GM10847 (cell line): ENCODE measurements around the gene ZNF709.

ENCODE experiments used
- POLR2A ChIP-seq: IDR thresholded peaks from 2 replicates; pipeline ENCODE4 v1.6.1; 2011; ENCODE audit not compliant: insufficient read length; ENCODE audit errors: extremely low read depth

Gene ZNF709

DNA sequence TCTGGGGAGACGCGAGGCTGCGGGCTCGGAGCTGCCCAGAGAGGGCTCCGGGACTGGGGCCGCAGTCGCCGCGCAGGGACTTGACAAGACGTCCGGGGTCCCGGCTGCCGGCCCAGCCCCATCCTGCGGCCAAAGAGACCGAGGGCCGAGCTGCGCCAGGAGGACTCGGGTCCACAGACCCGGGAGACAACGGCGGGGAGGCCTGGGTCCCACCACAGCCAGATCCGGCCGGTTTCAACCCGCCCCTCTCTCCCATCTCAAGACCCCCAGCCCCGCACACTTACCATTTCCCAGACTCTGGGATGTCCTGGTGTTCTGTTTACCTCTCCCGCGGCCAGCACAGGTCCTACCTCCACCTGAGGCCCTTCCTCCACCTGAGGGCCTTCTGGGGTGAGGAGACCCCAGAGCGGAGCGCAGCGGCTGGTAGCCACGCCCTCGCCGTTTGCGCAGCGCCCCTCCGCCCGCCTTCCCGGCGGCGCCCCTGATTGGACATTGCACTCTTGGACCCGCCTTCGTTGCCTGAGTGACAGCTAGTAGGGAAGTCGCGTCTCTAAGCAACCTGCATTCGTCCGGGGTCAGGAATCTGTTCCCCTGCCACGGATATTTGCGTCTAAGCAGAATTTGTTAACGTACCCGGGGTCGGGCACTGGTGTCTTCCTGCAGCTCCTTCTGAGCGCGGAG is at the start of gene ZNF709:
Gene ZNF709 (minus strand): TSS at position 446 of the 681 bp plus-strand sequence. CDS start 159 bp downstream, at position 287.
- peak; percentile 70 for TF ChIP-seq POLR2A

DNA sequence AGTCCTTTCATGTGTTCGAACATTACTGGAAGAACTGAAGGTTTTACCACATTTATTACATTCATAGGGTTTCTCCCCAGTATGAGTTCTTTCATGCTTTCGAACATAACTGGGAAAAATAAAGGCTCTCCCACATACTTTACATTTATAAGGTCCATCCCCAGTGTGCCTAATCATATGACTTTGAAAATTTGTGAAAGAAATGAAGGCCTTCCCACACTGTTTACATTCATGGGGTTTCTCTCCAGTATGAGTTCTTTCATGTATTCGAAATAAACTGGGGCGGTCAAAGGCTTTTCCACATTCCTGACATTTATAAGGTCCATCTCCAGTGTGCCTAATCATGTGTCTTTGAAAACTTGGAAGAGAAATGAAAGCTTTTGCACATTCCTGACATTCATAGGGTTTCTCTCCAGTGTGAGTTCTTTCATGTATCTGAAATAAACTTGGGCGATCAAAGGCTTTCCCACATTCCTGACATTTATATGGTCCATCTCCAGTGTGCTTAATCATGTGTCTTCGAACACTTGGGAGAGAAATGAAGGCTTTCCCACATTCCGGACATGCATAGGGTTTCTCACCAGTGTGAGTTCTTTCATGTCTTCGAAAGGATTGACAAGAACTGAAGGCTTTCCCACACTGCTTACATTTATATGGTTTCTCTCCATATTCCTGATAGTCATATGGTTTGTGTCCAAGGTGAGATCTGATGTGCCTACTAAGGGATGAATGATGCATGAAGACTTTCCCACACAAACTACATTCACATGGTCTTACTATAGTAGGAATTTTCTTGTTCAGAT is 42.6 kb upstream of the ZNF709 start:
- no peak for TF ChIP-seq POLR2A

DNA sequence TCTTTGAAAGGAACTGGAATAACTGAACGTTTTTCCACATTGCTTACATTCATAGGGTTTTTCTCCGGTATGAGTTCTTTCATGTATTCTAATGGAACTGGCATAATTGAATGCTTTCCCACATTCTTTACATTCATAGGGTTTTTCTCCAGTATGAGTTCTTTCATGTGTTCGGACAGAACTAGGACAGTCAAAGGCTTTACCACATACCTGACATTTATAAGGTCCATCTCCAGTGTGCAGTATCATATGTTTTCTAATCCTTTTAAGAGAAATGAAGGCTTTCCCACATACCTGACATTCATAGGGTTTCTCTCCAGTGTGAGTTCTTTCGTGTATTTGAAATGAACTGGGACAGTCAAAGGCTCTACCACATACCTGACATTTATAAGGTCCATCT is 41.9 kb upstream of the ZNF709 start:
- no peak for TF ChIP-seq POLR2A

- no peak for TF ChIP-seq POLR2A
Observed at GRCh38 chr19:12521996-12522395, 37.4 kb upstream of the ZNF709 start.

DNA sequence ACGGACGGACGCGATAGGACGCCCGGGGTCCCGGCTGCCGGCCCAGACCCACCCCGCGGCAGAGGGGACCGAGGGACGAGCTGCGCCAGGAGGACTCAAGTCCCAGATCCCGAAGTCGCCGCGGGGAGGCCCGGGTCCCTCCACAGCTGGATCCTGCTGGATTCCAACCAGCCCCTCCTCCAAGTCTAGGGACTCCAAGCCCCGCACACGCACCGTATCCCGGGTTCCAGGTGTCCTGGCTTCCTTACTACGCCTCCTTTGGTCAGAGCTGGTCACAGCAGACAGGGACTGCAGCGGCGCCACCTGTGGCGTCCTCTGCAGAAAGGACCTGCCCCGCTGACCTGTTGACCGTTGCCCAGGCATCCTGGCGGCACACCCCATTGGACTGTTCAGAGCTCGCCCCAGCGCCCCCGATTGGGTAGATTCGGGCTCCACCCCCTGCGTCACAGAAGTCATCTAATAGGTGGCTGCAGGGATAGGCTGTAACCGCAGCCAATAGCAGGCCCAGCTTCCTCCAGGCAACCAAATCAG is 29.0 kb upstream of the ZNF709 start:
- TF ChIP-seq POLR2A: no peak

DNA sequence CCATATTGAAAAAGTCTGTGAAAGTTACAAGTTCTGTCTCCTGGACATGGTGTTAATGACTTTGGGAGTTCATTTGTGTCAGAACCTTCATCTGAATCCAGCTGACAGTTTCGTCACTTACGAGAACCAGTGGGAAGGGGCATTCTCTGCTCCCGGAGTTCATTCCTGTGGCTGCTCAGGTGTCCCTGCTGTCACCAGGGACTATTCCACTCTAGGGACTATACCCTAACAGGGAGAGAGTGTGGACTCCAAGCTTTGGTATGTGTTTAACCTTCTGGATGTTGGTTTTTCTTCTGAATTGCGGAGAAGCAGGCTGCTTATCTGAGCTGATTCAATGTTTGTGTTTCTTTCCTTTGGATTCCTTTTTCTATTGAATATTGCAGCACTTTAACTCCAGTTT is 12.4 kb upstream of the ZNF709 start:
- TF ChIP-seq POLR2A: no peak

DNA sequence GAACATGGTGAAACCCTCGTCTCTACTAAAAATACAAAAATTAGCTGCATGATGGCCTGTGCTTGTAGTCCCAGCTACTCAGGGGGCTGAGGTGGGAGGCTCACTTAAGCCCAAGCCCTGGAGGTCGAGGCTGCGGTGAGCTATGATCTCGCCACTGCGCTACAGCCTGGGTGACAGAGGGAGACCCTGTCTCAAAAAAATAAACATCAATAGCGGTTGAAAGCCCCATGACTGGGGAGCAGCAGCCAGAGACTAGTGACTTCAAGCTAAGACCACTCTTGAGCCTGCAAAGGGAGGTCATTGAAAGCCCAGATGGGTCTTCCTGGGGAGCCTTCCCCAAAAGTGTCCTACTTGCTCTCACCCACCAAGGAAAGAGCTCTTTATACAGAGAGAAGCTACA is 11.9 kb upstream of the ZNF709 start:
- no peak for TF ChIP-seq POLR2A

DNA sequence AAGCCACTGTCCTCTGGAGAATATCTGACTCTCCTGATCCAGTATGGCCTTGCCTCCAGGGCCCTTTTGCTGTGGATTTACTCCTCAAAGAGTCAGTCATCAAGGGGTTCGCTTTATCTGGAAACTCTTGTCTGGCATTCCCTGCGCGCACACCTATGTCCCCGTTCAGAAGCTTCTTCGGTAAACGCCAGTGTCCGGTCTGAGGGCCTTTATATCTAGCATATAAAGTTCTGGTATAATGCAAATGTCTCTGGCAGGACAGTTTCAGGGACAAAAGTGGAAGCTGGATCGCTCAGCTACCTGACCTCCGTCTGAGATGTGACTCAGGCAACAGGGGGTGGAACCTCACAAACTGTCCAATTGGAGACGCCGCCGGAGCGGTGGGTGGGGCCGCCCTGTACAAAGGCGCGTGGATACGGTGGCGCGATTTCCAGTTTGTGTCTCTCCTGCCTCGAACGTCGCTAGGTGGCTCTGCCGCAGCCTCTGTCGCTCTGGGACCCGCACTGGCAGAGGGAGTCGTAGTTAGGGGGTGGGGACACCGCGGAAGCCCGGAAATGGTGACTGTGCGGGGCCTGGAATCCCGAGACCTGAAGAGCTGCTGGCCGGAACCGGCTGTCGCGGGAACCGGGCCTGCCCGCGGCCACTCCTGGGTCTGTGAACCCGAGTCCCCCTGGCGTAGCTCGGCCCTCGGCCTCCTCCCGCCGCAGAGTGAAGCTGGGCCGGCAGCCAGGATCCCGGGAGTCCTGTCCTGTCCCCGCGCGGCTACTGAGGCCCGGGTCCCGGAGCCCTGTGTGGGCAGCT is 10.6 kb upstream of the ZNF709 start:
- TF ChIP-seq POLR2A: peak; percentile 66

- no peak for TF ChIP-seq POLR2A
Observed at GRCh38 chr19:12494260-12494860, 9.7 kb upstream of the ZNF709 start.

GRCh38 chr19:12485571-12485970 is 955 bp upstream of the ZNF709 start:
- no peak for TF ChIP-seq POLR2A

- no peak for TF ChIP-seq POLR2A
Observed at GRCh38 chr19:12485052-12485416, 418 bp upstream of the ZNF709 start.

- TF ChIP-seq POLR2A: no peak
Observed at GRCh38 chr19:12484011-12484370, 625 bp downstream of the ZNF709 start.

DNA sequence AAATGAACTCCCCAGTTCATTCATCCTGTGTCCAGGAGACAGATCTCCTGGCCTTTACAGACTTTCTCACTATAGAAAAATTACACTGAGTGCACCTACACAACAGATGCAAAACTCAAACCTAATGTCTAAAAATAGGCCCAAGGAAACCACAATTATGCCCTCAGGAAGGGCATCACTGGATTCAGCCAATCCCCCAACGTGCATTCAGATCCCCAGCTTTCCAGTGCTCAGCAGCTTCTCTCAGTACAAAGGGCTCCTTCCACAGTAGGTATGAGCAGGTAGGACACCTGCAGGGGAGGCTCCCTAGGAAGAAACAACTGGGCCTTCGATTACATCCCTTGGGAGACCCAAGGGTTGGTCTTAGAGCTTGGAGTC is 2.1 kb downstream of the ZNF709 start:
- no peak for TF ChIP-seq POLR2A

DNA sequence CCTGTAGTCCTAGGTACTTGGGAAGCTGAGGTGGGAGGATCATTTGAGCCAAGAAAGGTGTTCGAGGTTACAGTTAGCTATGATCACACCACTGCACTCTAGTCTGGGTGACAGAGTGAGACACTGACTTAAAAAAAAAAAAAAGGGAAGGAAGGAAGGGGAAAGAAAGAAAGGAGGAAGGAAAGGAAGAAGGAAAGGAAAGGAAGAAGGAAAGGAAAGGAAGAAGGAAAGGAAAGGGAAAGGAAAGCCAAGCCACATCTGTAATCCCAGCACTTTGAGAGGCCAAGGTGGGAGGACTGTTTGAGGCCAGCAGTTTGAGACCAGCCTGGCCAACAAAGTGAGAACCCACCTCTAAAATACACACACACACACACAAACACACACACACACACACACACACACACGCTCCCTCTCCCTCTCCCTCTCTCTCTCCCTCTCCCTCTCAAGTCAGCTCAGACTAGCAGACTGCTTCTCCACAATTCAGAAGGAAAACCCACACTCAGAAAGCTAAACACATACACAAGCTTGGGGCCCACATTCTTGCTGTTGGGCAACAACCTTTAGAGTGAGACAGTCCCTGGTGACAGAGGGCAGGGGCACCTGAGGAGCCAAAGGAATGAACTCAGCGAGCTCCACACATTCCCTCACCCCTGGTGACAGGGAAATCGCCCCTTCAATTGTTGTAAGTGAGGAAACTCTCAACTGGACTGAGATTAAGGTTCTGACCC is 2.7 kb downstream of the ZNF709 start:
- no peak for TF ChIP-seq POLR2A
